HuH-7.5 (cell line): Measurements from ENCODE around the gene IGFBPL1.
"Not testable (repeated sequence)": the region's sequence is repeated elsewhere in the genome, so short reads cannot be mapped to it uniquely, and the experiment has no call there.

Experiments used
- DNase-seq: peaks from one replicate; pipeline ENCODE4 v3.0.0; 2011; ENCODE audit warnings: low spot score

The IGFBPL1 gene

GRCh38 chr9:38377336-38378083, 46.7 kb downstream of the IGFBPL1 start:
- not testable (repeated sequence) for DNase-seq

GRCh38 chr9:38376021-38376670, 48.1 kb downstream of the IGFBPL1 start:
- no peak for DNase-seq

GRCh38 chr9:38375572-38375963, 48.7 kb downstream of the IGFBPL1 start:
- no peak for DNase-seq

- no peak for DNase-seq
Measured at GRCh38 chr9:38374847-38375571, 49.2 kb downstream of the IGFBPL1 start.

- DNase-seq, result no peak
Measured at GRCh38 chr9:38373679-38374078, 50.6 kb downstream of the IGFBPL1 start.

GRCh38 chr9:38372762-38373619, 51.3 kb downstream of the IGFBPL1 start:
- no peak for DNase-seq

GRCh38 chr9:38371495-38371894, 52.8 kb downstream of the IGFBPL1 start:
- DNase-seq, result peak; percentile 55

GRCh38 chr9:38370176-38370575, 54.1 kb downstream of the IGFBPL1 start:
- no peak for DNase-seq

- DNase-seq, result no peak
Measured at GRCh38 chr9:38368731-38369130, 55.5 kb downstream of the IGFBPL1 start.

GRCh38 chr9:38367898-38368297, 56.4 kb downstream of the IGFBPL1 start:
- no peak for DNase-seq

- DNase-seq, result no peak
Measured at GRCh38 chr9:38363589-38363925, 60.7 kb downstream of the IGFBPL1 start.

- no peak for DNase-seq
Measured at GRCh38 chr9:38362852-38363588, 61.2 kb downstream of the IGFBPL1 start.

- no peak for DNase-seq
Measured at GRCh38 chr9:38361473-38361850, 62.8 kb downstream of the IGFBPL1 start.

- DNase-seq, result no peak
Measured at GRCh38 chr9:38360839-38361472, 63.3 kb downstream of the IGFBPL1 start.

GRCh38 chr9:38359689-38360385, 64.4 kb downstream of the IGFBPL1 start:
- no peak for DNase-seq

- no peak for DNase-seq
Measured at GRCh38 chr9:38359297-38359653, 65.0 kb downstream of the IGFBPL1 start.

- DNase-seq, result no peak
Measured at GRCh38 chr9:38358390-38359296, 65.6 kb downstream of the IGFBPL1 start.

- no peak for DNase-seq
Measured at GRCh38 chr9:38357350-38358114, 66.7 kb downstream of the IGFBPL1 start.

GRCh38 chr9:38356851-38357250, 67.4 kb downstream of the IGFBPL1 start:
- DNase-seq, result no peak
